ENCODE measurements around the gene SDF4. TPM values are rescaled to one million over a fixed set of nuclear protein-coding genes. Genes with fewer than 3 reads are reported as not detected.

The SDF4 gene
- total and polyA plus RNA-seq, 2 experiments from 2014 or later = 45.0 to 62.6 TPM

DNA sequence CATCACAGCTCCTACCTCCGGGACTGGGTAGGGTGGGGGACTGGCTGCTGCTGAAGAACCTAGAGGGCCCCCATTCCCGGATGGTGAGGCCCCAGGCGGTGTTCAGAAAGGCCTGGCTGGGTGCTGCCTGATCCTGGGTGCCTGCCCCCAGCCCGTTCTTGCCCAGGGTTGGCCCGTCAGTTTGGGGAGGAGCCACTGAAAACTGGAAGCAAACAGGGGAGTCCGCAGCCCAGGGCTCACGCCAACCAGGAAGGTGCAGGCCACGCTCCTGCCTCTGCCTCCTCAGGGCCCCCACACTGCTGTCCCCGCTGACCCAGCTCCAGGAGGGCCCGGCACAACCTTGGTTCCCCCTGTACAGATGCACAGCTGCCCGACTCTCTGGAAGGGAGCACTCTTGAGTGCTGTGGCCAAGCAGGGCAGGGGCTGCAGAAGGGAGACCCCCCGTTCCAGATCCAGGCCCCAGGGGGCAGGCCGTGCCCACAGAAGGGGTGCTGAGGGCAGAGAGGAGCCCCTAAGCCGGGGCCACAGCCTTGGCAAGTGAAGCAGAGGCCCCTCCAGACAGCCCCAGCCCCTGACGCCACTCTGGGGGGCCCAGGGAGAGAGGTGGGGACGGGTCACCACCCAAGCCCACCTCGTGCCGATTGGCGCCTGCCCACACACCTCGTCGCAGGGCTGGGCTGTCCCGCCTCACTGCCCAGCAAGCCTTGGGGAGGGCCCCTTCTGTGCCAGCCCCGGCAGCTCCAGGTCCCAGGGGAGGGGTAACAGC lies 9.2 kb upstream of the SDF4 start:
- Mint-ChIP-seq H3K4me1 (no peaks in the 10 kb centered on the region), H3K27me3 (ENCODE audit: insufficient read depth, low read depth, poor library complexity) (peaks cover 4% of the 10 kb centered on the region), H3K36me3 (ENCODE audit: low read depth) (no peaks in the 10 kb centered on the region), H3K27ac (no peak overlapping the region), H3K9me3 (no peaks in the 10 kb centered on the region), H3K4me3 (no peak overlapping the region)
- Histone ChIP-seq H3K4me3 (no peak overlapping the region), H3F3A (replicated peaks; ENCODE audit: low read depth) (no peaks in the 10 kb centered on the region), H3K79me2 (replicated peaks; ENCODE audit: insufficient read depth) (no peaks in the 10 kb centered on the region), H3K27ac (ENCODE audit: low read depth) (no peak overlapping the region), H3K4me1 (ENCODE audit: insufficient read depth) (peaks cover 3% of the 10 kb centered on the region; the same call in 1 of the 2 replicates), H3K4me2 (no peak overlapping the region), H2AFZ (no peak overlapping the region), H3K9me2 (ENCODE audit: insufficient read depth) (no peaks in the 10 kb centered on the region), H3K36me3 (ENCODE audit: insufficient read depth) (no peaks in the 10 kb centered on the region), H3K27me3 (ENCODE audit: insufficient read depth) (peaks cover 3% of the 10 kb centered on the region; the same call in 1 of the 2 replicates), H4K20me1 (replicated peaks; ENCODE audit: insufficient read depth) (no peaks in the 10 kb centered on the region)
- DNase-seq (ENCODE audit: low spot score) = no peak
- no peak for ATAC-seq
- TF ChIP-seq, protein P1, sequence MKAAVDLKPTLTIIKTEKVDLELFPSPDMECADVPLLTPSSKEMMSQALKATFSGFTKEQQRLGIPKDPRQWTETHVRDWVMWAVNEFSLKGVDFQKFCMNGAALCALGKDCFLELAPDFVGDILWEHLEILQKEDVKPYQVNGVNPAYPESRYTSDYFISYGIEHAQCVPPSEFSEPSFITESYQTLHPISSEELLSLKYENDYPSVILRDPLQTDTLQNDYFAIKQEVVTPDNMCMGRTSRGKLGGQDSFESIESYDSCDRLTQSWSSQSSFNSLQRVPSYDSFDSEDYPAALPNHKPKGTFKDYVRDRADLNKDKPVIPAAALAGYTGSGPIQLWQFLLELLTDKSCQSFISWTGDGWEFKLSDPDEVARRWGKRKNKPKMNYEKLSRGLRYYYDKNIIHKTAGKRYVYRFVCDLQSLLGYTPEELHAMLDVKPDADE (IDR thresholded peaks at IDR 0.05) = no peak

DNA sequence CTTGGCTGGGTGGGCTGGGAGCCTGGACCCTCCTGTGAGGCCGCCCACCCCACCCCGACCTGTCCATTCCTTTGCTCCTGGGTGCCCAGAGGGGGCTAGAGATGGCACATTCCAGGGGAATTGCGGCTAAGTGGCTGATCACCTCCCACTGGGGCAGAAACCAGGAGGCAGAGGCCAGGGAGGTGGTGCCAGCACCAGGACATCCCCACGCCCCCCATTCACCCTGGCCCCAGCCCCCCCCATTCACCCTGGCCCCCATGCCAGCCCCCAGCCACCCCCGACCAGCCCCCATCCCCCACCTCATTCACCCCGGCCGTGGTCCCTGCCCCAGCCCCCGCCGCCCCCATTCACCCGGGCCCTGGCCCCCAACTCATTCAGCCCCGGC lies 8.5 kb upstream of the SDF4 start:
- Mint-ChIP-seq H3K27ac (no peak overlapping the region), H3K9me3 (no peaks in the 10 kb centered on the region), H3K4me3 (no peak overlapping the region), H3K4me1 (no peaks in the 10 kb centered on the region), H3K36me3 (ENCODE audit: low read depth) (no peaks in the 10 kb centered on the region), H3K27me3 (ENCODE audit: insufficient read depth, low read depth, poor library complexity) (peaks cover 4% of the 10 kb centered on the region)
- ATAC-seq (no peak), DNase-seq (ENCODE audit: low spot score) (no peak)
- Histone ChIP-seq H3K79me2 (replicated peaks; ENCODE audit: insufficient read depth) (no peaks in the 10 kb centered on the region), H3K9me2 (ENCODE audit: insufficient read depth) (no peaks in the 10 kb centered on the region), H3K4me3 (no peak overlapping the region), H3K27me3 (ENCODE audit: insufficient read depth) (no peaks in the 10 kb centered on the region), H3K27ac (ENCODE audit: low read depth) (no peak overlapping the region), H3K4me2 (no peak overlapping the region), H3K4me1 (ENCODE audit: insufficient read depth) (no peaks in the 10 kb centered on the region), H3K36me3 (ENCODE audit: insufficient read depth) (no peaks in the 10 kb centered on the region), H2AFZ (no peak overlapping the region), H4K20me1 (replicated peaks; ENCODE audit: insufficient read depth) (no peaks in the 10 kb centered on the region), H3F3A (replicated peaks; ENCODE audit: low read depth) (no peaks in the 10 kb centered on the region)
- TF ChIP-seq EZH2 (IDR thresholded peaks at IDR 0.05; ENCODE audit: low read depth, unreplicated experiment) = no peak
- no peak for TF ChIP-seq STAT1 (IDR thresholded peaks at IDR 0.05; ENCODE audit: unreplicated experiment)

DNA sequence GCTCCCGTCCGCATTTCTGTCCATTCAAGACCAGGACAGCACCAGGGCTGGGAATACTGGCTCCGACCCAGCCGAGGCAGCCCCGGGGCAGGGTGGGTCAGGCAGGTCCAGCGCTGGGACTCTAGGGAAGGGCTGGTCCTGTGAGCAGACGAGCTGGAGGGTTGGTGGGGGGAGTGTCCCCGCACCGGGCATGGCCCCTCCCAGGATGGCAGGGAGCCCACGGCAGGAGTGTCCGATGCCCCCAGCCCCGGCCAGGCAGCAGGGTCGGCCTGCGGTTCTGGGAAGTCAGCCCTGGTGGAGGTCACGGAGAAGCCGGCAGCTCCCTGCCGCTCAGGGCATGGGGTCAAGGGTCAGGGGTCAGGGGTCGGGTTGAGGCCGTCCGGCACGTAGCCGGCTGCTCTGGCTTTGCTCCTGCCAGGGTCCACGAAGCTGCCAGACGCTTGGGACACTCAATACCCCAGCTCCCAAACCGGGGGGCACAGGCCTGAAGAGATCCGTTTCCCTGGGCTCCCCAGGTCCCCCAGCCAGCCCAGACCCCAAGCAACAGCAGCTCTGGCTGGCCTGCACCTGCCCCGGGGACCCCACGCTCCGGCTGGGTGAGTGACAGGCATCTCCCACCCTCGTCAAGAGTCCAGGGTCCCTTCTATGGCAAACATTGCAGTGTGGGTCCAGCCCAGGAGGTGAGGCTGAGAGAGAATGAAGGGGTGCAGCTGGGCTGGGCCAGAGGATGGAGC lies 8.0 kb upstream of the SDF4 start:
- Histone ChIP-seq H3K27me3 (ENCODE audit: insufficient read depth) (no peaks in the 10 kb centered on the region), H3K4me3 (no peak overlapping the region), H3K79me2 (replicated peaks; ENCODE audit: insufficient read depth) (no peaks in the 10 kb centered on the region), H4K20me1 (replicated peaks; ENCODE audit: insufficient read depth) (no peaks in the 10 kb centered on the region), H3K9me2 (ENCODE audit: insufficient read depth) (no peaks in the 10 kb centered on the region), H3K36me3 (ENCODE audit: insufficient read depth) (no peaks in the 10 kb centered on the region), H3K4me1 (ENCODE audit: insufficient read depth) (no peaks in the 10 kb centered on the region), H3K27ac (ENCODE audit: low read depth) (no peak overlapping the region), H2AFZ (no peak overlapping the region), H3F3A (replicated peaks; ENCODE audit: low read depth) (no peaks in the 10 kb centered on the region), H3K4me2 (no peak overlapping the region)
- no peak for ATAC-seq
- no peaks in the 10 kb centered on the region; the same call in 2 of the 3 replicates for H3K36me3 Mint-ChIP-seq (ENCODE audit: low read depth)
- H3K4me1 Mint-ChIP-seq = no peaks in the 10 kb centered on the region
- no peak overlapping the region for H3K4me3 Mint-ChIP-seq
- no peak for DNase-seq (ENCODE audit: low spot score)
- no peaks in the 10 kb centered on the region for H3K9me3 Mint-ChIP-seq
- H3K27me3 Mint-ChIP-seq (ENCODE audit: insufficient read depth, low read depth, poor library complexity) = peaks cover 4% of the 10 kb centered on the region
- H3K27ac Mint-ChIP-seq = no peak overlapping the region
- TF ChIP-seq EZH2phosphoT487 (IDR thresholded peaks at IDR 0.05; ENCODE audit: unreplicated experiment) = no peak
- TF ChIP-seq EZH2 (IDR thresholded peaks at IDR 0.05; ENCODE audit: low read depth, unreplicated experiment) = no peak
- no peak for TF ChIP-seq ZNF114 (CRISPR knock-in tag; IDR thresholded peaks at IDR 0.05)
- TF ChIP-seq, protein P2, sequence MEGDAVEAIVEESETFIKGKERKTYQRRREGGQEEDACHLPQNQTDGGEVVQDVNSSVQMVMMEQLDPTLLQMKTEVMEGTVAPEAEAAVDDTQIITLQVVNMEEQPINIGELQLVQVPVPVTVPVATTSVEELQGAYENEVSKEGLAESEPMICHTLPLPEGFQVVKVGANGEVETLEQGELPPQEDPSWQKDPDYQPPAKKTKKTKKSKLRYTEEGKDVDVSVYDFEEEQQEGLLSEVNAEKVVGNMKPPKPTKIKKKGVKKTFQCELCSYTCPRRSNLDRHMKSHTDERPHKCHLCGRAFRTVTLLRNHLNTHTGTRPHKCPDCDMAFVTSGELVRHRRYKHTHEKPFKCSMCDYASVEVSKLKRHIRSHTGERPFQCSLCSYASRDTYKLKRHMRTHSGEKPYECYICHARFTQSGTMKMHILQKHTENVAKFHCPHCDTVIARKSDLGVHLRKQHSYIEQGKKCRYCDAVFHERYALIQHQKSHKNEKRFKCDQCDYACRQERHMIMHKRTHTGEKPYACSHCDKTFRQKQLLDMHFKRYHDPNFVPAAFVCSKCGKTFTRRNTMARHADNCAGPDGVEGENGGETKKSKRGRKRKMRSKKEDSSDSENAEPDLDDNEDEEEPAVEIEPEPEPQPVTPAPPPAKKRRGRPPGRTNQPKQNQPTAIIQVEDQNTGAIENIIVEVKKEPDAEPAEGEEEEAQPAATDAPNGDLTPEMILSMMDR (conservative IDR thresholded peaks at IDR 0.05; ENCODE audit: low read depth in 2 of 2) = no peak
